OCI-LY7 (cell line): Measurements from ENCODE around the gene SAT1. TPM values are rescaled to one million over a fixed set of nuclear protein-coding genes. Genes with fewer than 3 reads are reported as not detected.
A peak's percentile ranks its signal among the peaks of the same experiment; 100 is the strongest.

ENCODE experiments used
- BruUV-seq: library from RNA; stranded (reverse); fragments of 400-500 nt; replicated peaks from 2 replicates; lab custom pipeline; 2021; lab: Mats Ljungman, UMichigan
- CTCF ChIA-PET: fragments of 300-600 bp; sonication (Branson Sonifier 250); formaldehyde crosslinking; loops from one replicate; lab custom pipeline; 2022; ENCODE audit warnings: antibody characterized with exemption; ENCODE audit not compliant: unreplicated experiment; lab: Charles Lee
- POLR2A ChIA-PET: fragments of 300-600 bp; sonication (Branson Sonifier 250); formaldehyde crosslinking; loops from one replicate; lab custom pipeline; 2022; ENCODE audit warnings: antibody characterized with exemption; lab: Charles Lee
- DNase-seq: peaks from one replicate; pipeline ENCODE4 v3.0.0-alpha.2; 2015; ENCODE audit warnings: low spot score
- H2AFZ ChIP-seq: fragments of 200-600 bp; sonication (generic), shearing (Covaris generic); 2 replicates; pipeline ENCODE4 v1.6.1; 2014; ENCODE audit warnings: mild to moderate bottlenecking, antibody characterized with exemption, low read length, moderate library complexity
- H3K27ac ChIP-seq: fragments of 200-600 bp; sonication (generic); 2 replicates; pipeline ENCODE4 v1.5.1; 2014; ENCODE audit warnings: mixed run types, low read depth, mild to moderate bottlenecking, moderate library complexity, low read length, inconsistent platforms; ENCODE audit not compliant: poor library complexity, severe bottlenecking
- H3K36me3 ChIP-seq: fragments of 200-600 bp; sonication (generic); 2 replicates; pipeline ENCODE4 v1.6.1; 2014; ENCODE audit warnings: mild to moderate bottlenecking, antibody characterized with exemption, low read length, moderate library complexity, mixed read lengths; ENCODE audit not compliant: insufficient read depth
- H3K4me1 ChIP-seq: fragments of 200-600 bp; sonication (generic); 2 replicates; pipeline ENCODE4 v1.5.1; 2014; ENCODE audit warnings: mild to moderate bottlenecking, low read length; ENCODE audit not compliant: insufficient read depth, poor library complexity, severe bottlenecking
- H3K4me2 ChIP-seq: fragments of 200-600 bp; sonication (generic); 2 replicates; pipeline ENCODE4 v1.6.1; 2014; ENCODE audit warnings: mild to moderate bottlenecking, low read length
- H3K4me3 ChIP-seq: fragments of 200-600 bp; sonication (generic); 2 replicates; pipeline ENCODE4 v1.5.1; 2014; ENCODE audit warnings: mild to moderate bottlenecking, low read depth, low read length; ENCODE audit not compliant: poor library complexity, severe bottlenecking
- H3K79me2 ChIP-seq: fragments of 200-600 bp; sonication (generic); 2 replicates; pipeline ENCODE4 v1.6.1; 2016; ENCODE audit warnings: low read depth, mild to moderate bottlenecking, low read length, moderate library complexity, mixed read lengths; ENCODE audit not compliant: insufficient read depth
- H3K9me2 ChIP-seq: fragments of 200-600 bp; sonication (generic); 2 replicates; pipeline ENCODE4 v1.6.1; 2016; ENCODE audit warnings: mild to moderate bottlenecking, low read length, mixed read lengths; ENCODE audit not compliant: insufficient read depth
- H3K9me3 ChIP-seq: fragments of 200-600 bp; sonication (generic); 2 replicates; pipeline ENCODE4 v1.6.1; 2014; ENCODE audit warnings: mild to moderate bottlenecking, mixed run types, low read length, mixed read lengths
- H4K20me1 ChIP-seq: fragments of 200-600 bp; sonication (generic); 2 replicates; pipeline ENCODE4 v1.6.1; 2014; ENCODE audit warnings: mild to moderate bottlenecking, antibody characterized with exemption, low read length, moderate library complexity, mixed read lengths; ENCODE audit not compliant: insufficient read depth
- CTCF ChIP-seq: fragments of 200-600 bp; sonication (generic); conservative IDR thresholded peaks from 2 replicates; pipeline ENCODE4 v1.5.1; 2014; ENCODE audit warnings: mild to moderate bottlenecking, antibody characterized with exemption, low read length, moderate library complexity, mixed read lengths
- EZH2phosphoT487 ChIP-seq: fragments of 200-600 bp; sonication (generic); IDR thresholded peaks from 2 replicates; pipeline ENCODE4 v1.6.1; 2018; ENCODE audit warnings: low read depth, borderline replicate concordance, mild to moderate bottlenecking, mixed run types, antibody characterized with exemption, low read length, moderate library complexity, mixed read lengths
- intact Hi-C: fragments of 100-400 bp; cut with micrococcal nuclease; formaldehyde crosslinking; loops from one replicate; pipeline ENCODE4 v1.10.0; 2022; ENCODE audit not compliant: unreplicated experiment
- total RNA-seq, 2 experiments: library from RNA; depleted of rRNA in 1 of 2; stranded (reverse); fragments of >200 nt in 1 of 2; shearing (Covaris generic) in 1 of 2; gene quantifications; 2 replicates each; pipeline ENCODE4 v1.2.3, GENCODE V29; 2014 to 2022

The SAT1 gene
- total RNA-seq, 2 experiments from 2014 or later = 46.9 to 50.7 TPM

DNA sequence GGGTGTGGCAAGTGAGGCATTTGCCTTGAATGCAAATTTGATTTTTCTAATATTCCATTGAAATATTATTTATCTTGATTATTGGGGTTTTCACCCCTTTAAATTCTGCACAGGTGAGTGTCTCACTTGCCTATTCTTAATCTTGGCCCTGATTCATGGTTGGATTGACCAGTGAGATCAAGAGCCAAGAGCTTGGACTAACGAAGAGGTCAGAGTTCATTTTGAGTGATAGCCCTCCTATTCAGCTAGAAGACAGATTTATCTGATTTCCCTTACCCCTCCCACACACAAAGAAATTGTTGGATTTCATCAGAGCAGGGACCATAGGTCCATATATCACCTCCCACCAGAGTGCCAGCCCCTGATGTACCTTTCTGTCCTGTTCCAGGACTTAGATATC, 28.3 kb upstream of the SAT1 start:
- Histone ChIP-seq H2AFZ (no peak overlapping the region), H3K36me3 (no peaks in the 10 kb centered on the region), H3K4me2 (no peak overlapping the region), H4K20me1 (no peaks in the 10 kb centered on the region), H3K4me3 (no peak overlapping the region), H3K9me3 (no peaks in the 10 kb centered on the region), H3K79me2 (no peaks in the 10 kb centered on the region), H3K9me2 (no peaks in the 10 kb centered on the region), H3K4me1 (no peaks in the 10 kb centered on the region), H3K27ac (no peak overlapping the region)
- ChIA-PET POLR2A (no interaction called here), CTCF (no interaction called here)
- TF ChIP-seq CTCF (no peak), EZH2phosphoT487 (no peak)
- intact Hi-C loops = loop anchor here (10.0 kb wide), 1 partner anchor 60 kb away; no protein-coding TSS in a partner anchor
- BruUV-seq = no TSS peak
- no peak for DNase-seq

- no peaks in the 10 kb centered on the region for H3K9me2 ChIP-seq
- no peaks in the 10 kb centered on the region for H3K36me3 ChIP-seq
- TF ChIP-seq EZH2phosphoT487 = no peak
- peak; percentile 81 for TF ChIP-seq CTCF
- no peak overlapping the region for H3K27ac ChIP-seq
- peak overlapping the region; percentile 43; the same call in 1 of the 2 replicates for H2AFZ ChIP-seq
- peak; percentile 73 for DNase-seq
- no peaks in the 10 kb centered on the region for H3K79me2 ChIP-seq
- H3K4me2 ChIP-seq = 0 out of 2 replicates have a peak overlapping the region, but pooled peaks have one; percentile 5
- no peak overlapping the region for H3K4me3 ChIP-seq
- CTCF ChIA-PET = interaction anchor here (1.0 kb wide), 1 partner anchor 146 kb away, joined by 4 read pairs; no protein-coding TSS in a partner anchor
- H4K20me1 ChIP-seq = no peaks in the 10 kb centered on the region
- BruUV-seq = no TSS peak
- POLR2A ChIA-PET = no interaction called here
- intact Hi-C loops = loop anchor here (1.0 to 10.0 kb wide), 3 partner anchors 27 to 146 kb away; partner anchors contain the start of gene SAT1
- H3K9me3 ChIP-seq = no peaks in the 10 kb centered on the region
- no peaks in the 10 kb centered on the region for H3K4me1 ChIP-seq
These were observed 26.8 kb upstream of the SAT1 start for GRCh38 chrX:23756165-23756564.

DNA sequence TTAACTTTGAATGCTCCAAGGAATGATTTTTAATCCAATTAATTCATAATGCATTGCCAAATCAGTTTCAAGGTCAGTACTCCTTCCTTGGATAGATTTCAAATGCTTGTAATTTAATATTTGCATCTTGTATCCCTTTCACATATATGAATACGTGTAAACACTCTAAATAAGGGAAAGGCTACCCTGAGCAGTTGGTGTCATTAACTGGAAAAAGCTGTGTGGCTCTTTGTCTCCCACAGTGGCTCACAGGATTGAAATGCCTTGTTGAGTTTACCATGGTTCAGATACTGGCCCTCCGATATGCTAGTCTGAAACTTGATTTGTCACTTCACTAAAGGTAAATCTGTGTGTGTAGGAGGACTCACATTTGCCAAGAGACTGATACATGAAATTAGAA, 23.2 kb upstream of the SAT1 start:
- Histone ChIP-seq H3K4me1 (no peaks in the 10 kb centered on the region), H3K79me2 (no peaks in the 10 kb centered on the region), H3K4me3 (no peak overlapping the region), H2AFZ (no peak overlapping the region), H3K36me3 (no peaks in the 10 kb centered on the region), H3K9me3 (no peaks in the 10 kb centered on the region), H3K27ac (no peak overlapping the region), H3K4me2 (no peak overlapping the region), H3K9me2 (no peaks in the 10 kb centered on the region), H4K20me1 (no peaks in the 10 kb centered on the region)
- intact Hi-C loops = loop anchor here (10.0 kb wide), 1 partner anchor 65 kb away; no protein-coding TSS in a partner anchor
- TF ChIP-seq CTCF (no peak), EZH2phosphoT487 (no peak)
- DNase-seq = no peak
- no TSS peak for BruUV-seq
- CTCF ChIA-PET = no interaction called here
- POLR2A ChIA-PET = no interaction called here
